GM21515 (cell line): ENCODE results near the gene G0S2.
"Not testable (repeated sequence)": the region's sequence is repeated elsewhere in the genome, so short reads cannot be mapped to it uniquely, and the experiment has no call there.

Experiments
- ATAC-seq: cut with Tn5 transposase; IDR thresholded peaks from one replicate; pipeline ENCODE4 v1.9.1; 2021; ENCODE audit not compliant: unreplicated experiment

Gene G0S2

DNA sequence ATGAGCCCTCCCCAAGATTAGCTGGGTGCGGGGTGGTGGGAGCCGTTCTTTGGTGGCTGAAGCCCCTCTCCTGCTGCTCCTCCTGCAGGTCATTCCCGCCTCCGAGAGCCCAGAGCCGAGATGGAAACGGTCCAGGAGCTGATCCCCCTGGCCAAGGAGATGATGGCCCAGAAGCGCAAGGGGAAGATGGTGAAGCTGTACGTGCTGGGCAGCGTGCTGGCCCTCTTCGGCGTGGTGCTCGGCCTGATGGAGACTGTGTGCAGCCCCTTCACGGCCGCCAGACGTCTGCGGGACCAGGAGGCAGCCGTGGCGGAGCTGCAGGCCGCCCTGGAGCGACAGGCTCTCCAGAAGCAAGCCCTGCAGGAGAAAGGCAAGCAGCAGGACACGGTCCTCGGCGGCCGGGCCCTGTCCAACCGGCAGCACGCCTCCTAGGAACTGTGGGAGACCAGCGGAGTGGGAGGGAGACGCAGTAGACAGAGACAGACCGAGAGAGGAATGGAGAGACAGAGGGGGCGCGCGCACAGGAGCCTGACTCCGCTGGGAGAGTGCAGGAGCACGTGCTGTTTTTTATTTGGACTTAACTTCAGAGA lies 448 bp downstream of the G0S2 start:
- ATAC-seq: no peak

- no peak for ATAC-seq
Measured at GRCh38 chr1:209678981-209679539, 3.8 kb downstream of the G0S2 start.

- no peak for ATAC-seq
Measured at GRCh38 chr1:209685821-209686220, 10.6 kb downstream of the G0S2 start.

- no peak for ATAC-seq
Measured at GRCh38 chr1:209686322-209686721, 11.1 kb downstream of the G0S2 start.

- no peak for ATAC-seq
Measured at GRCh38 chr1:209688746-209689234, 13.6 kb downstream of the G0S2 start.

- ATAC-seq: no peak
Measured at GRCh38 chr1:209689477-209689876, 14.3 kb downstream of the G0S2 start.

DNA sequence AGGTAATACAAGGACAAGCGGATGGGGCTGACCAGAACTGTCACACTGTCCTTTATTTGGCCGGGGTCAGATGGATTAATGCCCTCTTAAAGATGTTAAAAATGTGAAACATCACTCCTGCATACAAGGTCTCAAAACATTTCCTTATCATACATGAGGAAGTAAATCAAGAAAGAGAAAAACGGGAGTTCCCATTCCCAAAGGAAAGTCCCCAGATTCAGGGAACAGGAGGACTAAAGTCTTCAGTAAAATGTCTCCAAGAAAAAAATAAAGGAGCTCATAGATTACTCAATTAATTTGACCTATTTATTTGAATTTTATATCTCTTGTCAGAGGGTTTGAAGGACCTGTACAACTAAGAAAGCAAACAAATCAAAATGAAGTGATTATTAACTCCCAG lies 16.0 kb downstream of the G0S2 start:
- ATAC-seq: no peak

DNA sequence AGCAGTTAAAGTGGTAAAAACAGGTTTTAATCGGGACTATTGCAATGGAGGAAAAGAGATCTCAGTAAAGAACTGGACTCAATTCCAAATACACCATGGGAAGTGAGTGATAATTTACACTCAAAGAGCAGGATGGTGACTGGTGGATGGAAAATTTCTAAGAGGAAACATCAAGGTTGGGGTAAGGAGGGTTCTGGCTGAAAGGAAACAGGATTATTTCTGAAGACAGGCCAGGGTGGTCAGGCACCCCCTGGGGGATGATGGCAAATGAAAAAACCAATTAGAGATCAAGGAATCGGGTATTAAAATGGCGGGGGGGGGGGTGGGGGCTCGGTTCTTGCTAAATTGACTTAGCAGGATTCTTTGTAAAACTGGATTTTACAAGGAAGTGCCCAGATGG lies 17.1 kb downstream of the G0S2 start:
- no peak for ATAC-seq

GRCh38 chr1:209692745-209693504 lies 17.7 kb downstream of the G0S2 start:
- no peak for ATAC-seq

- no peak for ATAC-seq
Measured at GRCh38 chr1:209696673-209697072, 21.5 kb downstream of the G0S2 start.

DNA sequence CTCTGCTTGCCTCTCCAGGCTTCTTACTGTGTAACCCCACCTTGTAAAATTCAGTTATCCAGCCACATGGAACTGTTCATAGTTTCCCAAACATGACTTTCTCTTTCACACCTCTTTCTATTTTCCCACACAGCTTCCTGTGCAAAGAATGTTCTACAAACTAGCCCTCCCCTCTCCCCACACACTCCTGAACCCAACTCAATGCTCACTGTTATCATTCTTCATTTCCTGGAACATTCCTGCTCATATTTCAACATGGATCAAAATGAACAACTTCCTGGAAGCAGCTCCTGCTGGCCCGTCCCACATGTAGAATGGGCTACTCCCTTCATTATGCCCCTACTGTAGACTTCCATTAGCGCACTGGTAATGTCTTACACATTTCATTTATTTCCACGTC lies 21.9 kb downstream of the G0S2 start:
- no peak for ATAC-seq

- ATAC-seq: not testable (repeated sequence)
Measured at GRCh38 chr1:209700686-209701085, 25.5 kb downstream of the G0S2 start.

GRCh38 chr1:209702832-209703231 lies 27.6 kb downstream of the G0S2 start:
- no peak for ATAC-seq

DNA sequence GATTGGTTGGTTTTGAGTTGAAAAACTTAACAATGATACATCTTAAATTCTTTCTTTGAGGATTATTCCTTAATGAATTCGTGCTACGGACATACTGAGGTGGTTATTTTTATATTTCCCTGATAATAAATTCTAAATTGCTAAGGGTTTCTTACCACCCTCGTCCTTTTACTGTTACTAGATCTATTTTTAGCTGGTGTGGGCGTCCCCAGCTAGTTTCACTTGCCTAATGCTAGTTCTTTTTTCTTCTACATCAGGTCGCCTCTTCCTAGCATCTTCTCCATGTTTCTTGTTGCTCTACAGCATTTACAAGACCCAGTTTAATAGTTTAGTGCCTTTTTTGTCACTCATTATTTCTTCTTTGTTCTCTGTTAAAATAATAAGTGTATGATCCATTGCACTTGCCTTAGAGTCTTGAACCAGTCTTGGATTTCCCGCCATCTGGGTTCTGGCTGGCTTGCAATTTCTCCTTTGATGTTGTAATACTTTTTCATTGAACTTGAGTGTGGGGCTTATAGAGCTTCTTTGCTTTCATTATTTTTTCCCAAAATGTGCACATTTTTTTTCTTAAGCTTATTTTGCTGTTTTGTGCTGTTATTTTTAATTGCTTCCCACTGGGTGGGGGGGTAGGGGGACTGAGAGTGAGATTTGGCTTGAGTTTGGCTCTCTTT lies 28.8 kb downstream of the G0S2 start:
- ATAC-seq: no peak

GRCh38 chr1:209704584-209704983 lies 29.4 kb downstream of the G0S2 start, which contains the start of gene HSD11B1:
Gene HSD11B1, plus strand, starts transcription at chr1:209704846. Its CDS starts 97 bp downstream, at chr1:209704943.
- ATAC-seq: no peak

DNA sequence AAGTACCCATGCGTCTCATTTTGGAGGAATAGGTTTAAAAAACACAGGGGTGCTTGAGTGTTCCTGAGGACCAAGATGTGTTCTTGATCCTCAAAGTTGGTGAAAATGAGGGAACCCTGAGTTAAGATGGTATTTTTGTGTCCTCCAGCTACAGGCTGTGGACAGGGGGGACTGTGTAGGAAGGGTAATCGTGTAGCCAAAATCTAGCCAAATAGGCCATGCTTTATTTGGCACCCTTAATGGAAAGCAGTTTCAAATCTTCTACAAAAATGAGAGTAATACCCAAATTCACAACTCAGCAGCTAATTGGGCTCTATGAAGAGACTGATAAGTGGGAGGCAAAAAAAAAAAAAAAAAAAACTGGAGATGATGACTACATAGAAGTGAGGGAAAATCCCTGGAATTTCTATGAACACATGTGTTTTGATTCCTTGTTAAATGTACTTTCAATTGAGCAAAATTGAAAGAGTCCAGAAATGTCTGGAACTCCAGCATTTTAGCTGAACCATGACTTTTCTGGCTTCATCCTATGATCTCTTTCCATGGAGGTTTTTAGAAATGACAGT lies 29.9 kb downstream of the G0S2 start:
- no peak for ATAC-seq

DNA sequence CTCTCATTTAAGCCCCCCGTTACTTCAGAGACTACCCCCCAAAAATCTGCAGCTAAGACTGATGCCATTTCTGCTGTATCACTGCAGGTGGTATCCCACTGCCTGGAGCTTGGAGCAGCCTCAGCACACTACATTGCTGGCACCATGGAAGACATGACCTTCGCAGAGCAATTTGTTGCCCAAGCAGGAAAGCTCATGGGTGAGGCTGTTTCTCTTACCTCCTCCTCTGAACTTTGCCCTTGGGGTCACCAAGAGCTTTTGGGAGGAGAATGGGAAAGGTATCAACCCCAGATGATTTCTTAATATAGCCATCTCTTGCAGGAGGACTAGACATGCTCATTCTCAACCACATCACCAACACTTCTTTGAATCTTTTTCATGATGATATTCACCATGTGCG lies 31.4 kb downstream of the G0S2 start:
- no peak for ATAC-seq

DNA sequence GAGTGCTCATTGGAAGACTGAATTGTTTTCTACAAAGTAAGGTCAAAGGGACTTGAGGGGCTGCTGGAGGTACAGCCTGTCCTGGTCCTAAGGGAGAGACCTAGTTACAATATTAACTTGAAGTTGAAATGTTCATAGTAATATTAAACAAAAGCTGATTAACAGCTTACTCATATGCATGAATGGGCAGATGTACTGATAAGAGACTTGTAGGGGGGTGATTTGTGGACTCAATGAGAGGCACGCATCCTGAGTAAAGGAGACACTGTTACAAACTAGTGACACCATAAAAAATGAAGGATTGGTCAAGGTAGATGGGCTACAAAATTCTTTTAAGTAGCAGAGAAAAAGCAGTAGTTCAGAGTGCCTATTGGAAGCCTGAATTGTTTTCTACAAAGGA lies 32.1 kb downstream of the G0S2 start:
- ATAC-seq: no peak

DNA sequence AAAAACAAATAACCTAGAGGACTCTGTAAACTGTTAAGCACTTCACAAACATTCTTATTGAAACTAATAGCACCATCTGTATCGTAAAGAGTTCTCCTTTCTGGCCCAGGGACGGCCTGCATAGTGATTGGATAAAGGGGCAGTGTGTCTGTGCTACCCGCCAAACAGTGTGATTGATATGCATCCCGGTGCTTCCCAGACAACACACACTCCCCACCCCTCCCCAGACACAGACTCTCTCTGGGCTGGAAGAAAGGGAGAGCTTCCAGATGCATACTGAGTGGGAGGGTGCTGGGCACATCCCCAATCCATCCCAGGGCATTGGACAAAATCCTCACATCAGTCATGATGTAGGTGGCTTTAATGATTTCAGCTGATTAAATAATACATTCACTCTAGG lies 33.1 kb downstream of the G0S2 start:
- no peak for ATAC-seq

DNA sequence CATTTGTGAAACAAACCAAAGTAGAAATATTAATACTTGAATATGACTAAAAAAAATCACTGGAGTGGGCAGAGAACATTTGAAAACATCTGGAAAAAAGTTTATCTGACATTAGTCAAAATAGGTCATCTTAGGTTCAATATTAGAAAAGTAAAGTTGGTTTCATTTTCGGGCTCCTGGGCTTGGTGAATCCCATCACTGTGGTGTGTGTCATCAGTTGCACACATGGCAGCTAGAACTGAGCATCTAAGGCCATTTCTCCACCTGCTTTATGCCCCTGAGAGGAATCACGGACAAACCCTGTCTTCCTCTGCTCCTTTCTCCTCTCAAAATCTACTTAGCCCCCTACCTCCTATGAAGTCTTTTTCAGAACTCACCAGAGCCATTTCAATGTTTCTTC lies 34.9 kb downstream of the G0S2 start:
- ATAC-seq: no peak

DNA sequence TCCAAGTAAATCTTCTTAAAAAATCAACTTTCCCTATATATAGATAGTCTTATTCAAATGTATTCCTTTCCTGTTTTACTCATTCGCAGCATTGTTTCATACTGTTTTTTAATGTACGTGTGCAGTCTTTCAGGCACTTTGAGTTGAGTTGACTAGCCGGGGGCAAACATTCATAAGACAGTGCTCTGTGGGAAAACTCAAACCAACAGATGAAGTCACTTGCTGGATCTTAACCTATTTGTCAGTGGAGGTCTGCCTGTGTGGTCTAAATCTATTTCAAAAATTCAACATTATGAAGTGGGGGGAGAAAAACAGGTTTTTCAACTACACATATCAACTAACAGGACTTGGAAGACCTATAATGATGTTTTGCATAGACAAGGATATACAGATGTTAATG lies 35.6 kb downstream of the G0S2 start:
- ATAC-seq: no peak
